ENCODE results near the gene ALKBH5. TPM values are rescaled to one million over a fixed set of nuclear protein-coding genes. Genes with fewer than 3 reads are reported as not detected.

ALKBH5 gene
- total RNA-seq, 3 donors from 2014 or later (not counting 1 experiment from before 2014, with no cell fraction given), result 95.6 to 114 (median 96.7) TPM

DNA sequence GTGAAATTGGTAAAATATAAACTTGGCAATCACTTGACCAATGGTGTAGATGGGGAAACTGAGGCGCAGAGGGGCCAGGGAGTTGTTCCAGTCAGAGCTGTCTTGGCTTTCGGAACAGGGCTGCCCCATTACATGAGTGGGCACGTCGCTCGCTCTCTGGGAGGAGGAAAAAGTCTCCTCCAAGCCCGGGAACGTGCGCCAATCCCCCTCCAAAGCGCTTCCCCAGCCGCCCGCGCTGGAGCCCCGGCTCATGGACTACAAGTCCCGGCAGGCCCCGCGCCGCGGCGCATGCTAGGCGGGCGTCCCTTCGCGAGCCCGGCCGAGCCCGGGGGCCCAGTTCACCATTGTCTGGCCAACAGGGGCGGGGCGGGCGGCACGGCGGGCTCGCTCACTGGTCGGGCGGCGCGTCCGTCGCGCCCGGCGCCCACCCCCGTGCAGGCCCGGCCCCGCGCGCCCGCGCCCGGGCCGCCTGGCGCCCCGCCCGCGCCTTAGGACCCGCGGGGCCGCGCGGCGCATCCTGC lies 41.6 kb downstream of the ALKBH5 start, which contains the start of gene LLGL1:
LLGL1 (plus strand) TSS at position 515 of the 521 bp plus-strand sequence. CDS start 48 bp downstream, outside the sequence.
- H3K27ac ChIP-seq (ENCODE audit: low read length), result peak within 1 kb of the TSS; percentile 49
- intact Hi-C loops (cut with micrococcal nuclease), result loop anchor here (1.0 kb wide), 1 partner anchor 90 kb away; the partner anchor contains the start of gene SMCR8
- H3K4me1 Mint-ChIP-seq, result peaks cover 27 to 28% of the 10 kb centered on the region in 2 donors
- DNase-seq (peak; percentile 95 to 96), ATAC-seq (peak; percentile 97 to 99 (median 98))
- H3K4me1 ChIP-seq (ENCODE audit: control insufficient read depth, insufficient read depth, low read length), result peaks cover 19% of the 10 kb centered on the region
- no peaks in the 10 kb centered on the region for H3K27me3 ChIP-seq (ENCODE audit: control insufficient read depth, insufficient read depth, low read length)
- H3K9me3 Mint-ChIP-seq, result no peaks in the 10 kb centered on the region
- TF ChIP-seq, protein P1, sequence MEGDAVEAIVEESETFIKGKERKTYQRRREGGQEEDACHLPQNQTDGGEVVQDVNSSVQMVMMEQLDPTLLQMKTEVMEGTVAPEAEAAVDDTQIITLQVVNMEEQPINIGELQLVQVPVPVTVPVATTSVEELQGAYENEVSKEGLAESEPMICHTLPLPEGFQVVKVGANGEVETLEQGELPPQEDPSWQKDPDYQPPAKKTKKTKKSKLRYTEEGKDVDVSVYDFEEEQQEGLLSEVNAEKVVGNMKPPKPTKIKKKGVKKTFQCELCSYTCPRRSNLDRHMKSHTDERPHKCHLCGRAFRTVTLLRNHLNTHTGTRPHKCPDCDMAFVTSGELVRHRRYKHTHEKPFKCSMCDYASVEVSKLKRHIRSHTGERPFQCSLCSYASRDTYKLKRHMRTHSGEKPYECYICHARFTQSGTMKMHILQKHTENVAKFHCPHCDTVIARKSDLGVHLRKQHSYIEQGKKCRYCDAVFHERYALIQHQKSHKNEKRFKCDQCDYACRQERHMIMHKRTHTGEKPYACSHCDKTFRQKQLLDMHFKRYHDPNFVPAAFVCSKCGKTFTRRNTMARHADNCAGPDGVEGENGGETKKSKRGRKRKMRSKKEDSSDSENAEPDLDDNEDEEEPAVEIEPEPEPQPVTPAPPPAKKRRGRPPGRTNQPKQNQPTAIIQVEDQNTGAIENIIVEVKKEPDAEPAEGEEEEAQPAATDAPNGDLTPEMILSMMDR (IDR thresholded peaks at IDR 0.05), result no peak
- no peaks in the 10 kb centered on the region for H3K36me3 Mint-ChIP-seq
- H3K9me3 ChIP-seq (ENCODE audit: control insufficient read depth, insufficient read depth, low read length), result no peaks in the 10 kb centered on the region
- WGBS (ENCODE audit: insufficient coverage), result under 1% methylated on average over 60 of the region's 60 CpGs
- H3K4me3 ChIP-seq (ENCODE audit: low read length), result peak within 1 kb of the TSS; percentile 55
- H3K36me3 ChIP-seq (ENCODE audit: control insufficient read depth, insufficient read depth, low read length), result no peaks in the 10 kb centered on the region
- H3K27ac Mint-ChIP-seq, result peak within 1 kb of the TSS; percentile 75 to 82
- H3K4me3 Mint-ChIP-seq, result peak within 1 kb of the TSS; percentile 89
- H3K27me3 Mint-ChIP-seq (ENCODE audit: low read depth in 2 of 2), result no peaks in the 10 kb centered on the region

DNA sequence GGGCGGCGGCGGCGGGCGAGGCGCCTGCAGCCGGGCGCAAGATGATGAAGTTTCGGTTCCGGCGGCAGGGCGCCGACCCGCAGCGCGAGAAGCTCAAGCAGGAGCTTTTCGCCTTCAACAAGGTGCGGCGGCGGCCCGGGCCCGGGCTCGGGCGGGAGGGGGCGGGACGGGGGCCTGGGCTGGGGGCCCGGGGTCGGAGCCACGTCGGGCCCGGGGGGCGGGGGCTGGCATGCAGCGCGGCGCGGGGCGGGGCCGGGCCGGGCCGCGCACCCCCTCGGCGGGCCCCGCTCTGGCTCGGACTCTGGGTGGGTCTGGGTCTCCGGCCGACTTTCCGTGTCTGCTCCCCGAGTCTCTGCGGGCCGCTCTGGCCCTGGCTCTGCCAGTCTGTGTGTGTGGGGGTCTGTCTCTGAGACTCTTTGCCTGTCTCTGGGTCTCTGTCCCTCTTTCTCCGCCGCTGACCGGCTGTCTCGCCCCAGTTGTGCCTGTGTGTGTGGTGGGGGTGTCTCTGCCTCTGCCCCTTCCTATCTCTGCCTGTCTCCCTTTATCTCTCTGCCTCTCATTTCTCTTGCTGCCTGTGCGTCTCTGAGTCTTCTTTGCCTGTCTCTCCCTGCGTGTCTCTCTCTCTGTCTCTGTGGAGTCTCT lies 42.1 kb downstream of the ALKBH5 start:
- H3K36me3 Mint-ChIP-seq, result no peaks in the 10 kb centered on the region
- TF ChIP-seq, protein P1 (IDR thresholded peaks at IDR 0.05), result no peak
- H3K27me3 Mint-ChIP-seq (ENCODE audit: low read depth in 2 of 2), result no peaks in the 10 kb centered on the region
- Histone ChIP-seq H3K4me1 (ENCODE audit: control insufficient read depth, insufficient read depth, low read length) (peaks cover 19% of the 10 kb centered on the region), H3K27me3 (ENCODE audit: control insufficient read depth, insufficient read depth, low read length) (no peaks in the 10 kb centered on the region), H3K4me3 (ENCODE audit: low read length) (peak overlapping the region; percentile 55), H3K9me3 (ENCODE audit: control insufficient read depth, insufficient read depth, low read length) (no peaks in the 10 kb centered on the region), H3K27ac (ENCODE audit: low read length) (peak overlapping the region; percentile 37), H3K36me3 (ENCODE audit: control insufficient read depth, insufficient read depth, low read length) (no peaks in the 10 kb centered on the region)
- WGBS (ENCODE audit: insufficient coverage), result under 1% methylated on average over 56 of the region's 57 CpGs
- H3K4me1 Mint-ChIP-seq, result peaks cover 27 to 28% of the 10 kb centered on the region in 2 donors
- peak overlapping the region; percentile 75 to 82 for H3K27ac Mint-ChIP-seq
- DNase-seq (no peak), ATAC-seq (no peak)
- H3K9me3 Mint-ChIP-seq, result no peaks in the 10 kb centered on the region
- peak overlapping the region; percentile 89 for H3K4me3 Mint-ChIP-seq
- intact Hi-C loops (cut with micrococcal nuclease), result loop anchor here (1.0 kb wide), 1 partner anchor 90 kb away; the partner anchor contains the start of gene SMCR8

DNA sequence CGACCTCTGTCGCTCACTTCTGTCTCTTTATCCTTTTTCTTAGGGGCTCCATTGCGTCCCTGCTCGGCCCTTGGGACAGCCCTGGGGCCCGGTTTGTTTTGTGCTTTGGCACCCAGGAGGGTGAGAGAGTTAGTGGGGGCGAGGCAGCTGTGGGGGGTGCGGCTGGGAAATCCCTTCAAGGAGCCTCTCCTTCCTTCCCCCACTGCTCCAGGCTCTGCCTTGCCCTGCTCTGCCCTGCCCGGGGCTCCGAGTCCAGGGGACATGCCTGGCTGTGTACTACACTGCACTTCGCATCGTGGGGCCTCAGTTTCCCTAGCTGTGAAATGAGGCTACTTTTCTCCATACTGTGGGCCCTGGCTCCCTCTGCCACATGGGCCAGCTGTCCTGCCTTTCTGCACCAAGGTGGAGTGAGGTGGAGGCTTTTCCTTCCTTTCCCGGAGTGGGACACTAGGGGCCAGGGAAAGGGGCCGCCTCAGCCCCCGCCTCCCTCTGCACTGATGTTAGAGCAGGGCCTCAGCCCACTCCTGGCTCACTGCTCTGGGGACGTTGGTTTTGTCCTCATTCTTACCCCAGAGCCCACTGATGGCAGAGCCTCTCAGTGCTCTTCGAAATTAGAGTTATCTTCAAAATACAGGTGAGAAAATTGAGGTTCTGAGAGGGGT lies 42.8 kb downstream of the ALKBH5 start:
- WGBS (ENCODE audit: insufficient coverage), result 41% methylated on average over 14 of the region's 16 CpGs
- H3K4me3 Mint-ChIP-seq, result peak overlapping the region; percentile 89
- H3K27me3 ChIP-seq (ENCODE audit: control insufficient read depth, insufficient read depth, low read length), result no peaks in the 10 kb centered on the region
- no peaks in the 10 kb centered on the region for H3K27me3 Mint-ChIP-seq (ENCODE audit: low read depth in 2 of 2)
- H3K4me1 Mint-ChIP-seq, result peaks cover 27 to 28% of the 10 kb centered on the region in 2 donors
- H3K27ac Mint-ChIP-seq, result peak overlapping the region; percentile 75 to 82
- no peak for ATAC-seq
- no peaks in the 10 kb centered on the region for H3K36me3 Mint-ChIP-seq
- no peaks in the 10 kb centered on the region for H3K9me3 Mint-ChIP-seq
- no peaks in the 10 kb centered on the region for H3K36me3 ChIP-seq (ENCODE audit: control insufficient read depth, insufficient read depth, low read length)
- H3K4me1 ChIP-seq (ENCODE audit: control insufficient read depth, insufficient read depth, low read length), result peaks cover 19% of the 10 kb centered on the region
- H3K27ac ChIP-seq (ENCODE audit: low read length), result no peak overlapping the region
- peak in 1 of 2 donors; percentile 43 for DNase-seq
- H3K4me3 ChIP-seq (ENCODE audit: low read length), result peak overlapping the region; percentile 55
- H3K9me3 ChIP-seq (ENCODE audit: control insufficient read depth, insufficient read depth, low read length), result no peaks in the 10 kb centered on the region
- TF ChIP-seq, protein P1 (IDR thresholded peaks at IDR 0.05), result no peak
- intact Hi-C loops (cut with micrococcal nuclease), result no loop called here
